GM19099 (cell line): ENCODE measurements around the gene WBP1L.

Source experiments
- POLR2A ChIP-seq: IDR thresholded peaks from 3 replicates; pipeline ENCODE4 v1.6.1; 2011; ENCODE audit warnings: low read depth; ENCODE audit not compliant: insufficient read length; ENCODE audit errors: extremely low read depth

WBP1L gene

DNA sequence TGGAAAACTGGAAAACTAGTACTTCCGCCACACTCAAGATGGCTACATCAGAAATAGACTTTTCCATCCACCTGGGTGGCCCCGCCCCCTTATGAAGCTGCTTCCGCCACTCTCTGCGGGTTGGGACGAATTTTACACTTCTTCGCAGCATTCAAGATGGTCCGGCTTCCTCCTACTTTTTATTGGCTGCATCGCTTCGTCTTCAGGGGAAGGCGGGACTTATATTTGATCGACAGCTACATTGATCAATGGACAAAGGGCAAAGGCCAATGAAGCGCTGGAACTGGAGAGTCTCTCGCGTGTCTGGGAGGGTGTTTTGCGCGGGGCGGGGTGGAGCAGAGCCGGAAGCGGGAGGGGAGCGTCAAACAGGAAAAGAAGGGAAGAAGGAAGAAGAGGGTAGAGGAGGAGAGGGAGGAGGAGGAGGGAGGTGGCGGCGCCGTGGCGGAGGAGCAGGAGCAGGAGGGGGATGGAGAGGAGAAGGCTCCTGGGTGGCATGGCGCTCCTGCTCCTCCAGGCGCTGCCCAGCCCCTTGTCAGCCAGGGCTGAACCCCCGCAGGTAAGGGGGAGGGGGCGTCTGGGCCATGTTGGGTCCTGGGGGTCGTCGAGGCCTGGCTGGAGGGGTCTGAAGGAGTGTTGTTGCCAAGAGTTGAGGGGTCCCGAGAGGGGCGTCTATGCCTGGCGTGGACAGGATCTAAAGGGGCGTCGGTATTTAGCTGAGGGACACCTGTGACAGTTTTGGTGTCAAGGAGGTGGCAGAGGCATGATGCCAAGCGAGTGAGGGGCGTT is at the start of gene WBP1L:
Gene WBP1L (plus strand): TSS at position 361 of the 786 bp plus-strand sequence. CDS start 106 bp downstream, at position 467.
- TF ChIP-seq POLR2A = peak; percentile 63

DNA sequence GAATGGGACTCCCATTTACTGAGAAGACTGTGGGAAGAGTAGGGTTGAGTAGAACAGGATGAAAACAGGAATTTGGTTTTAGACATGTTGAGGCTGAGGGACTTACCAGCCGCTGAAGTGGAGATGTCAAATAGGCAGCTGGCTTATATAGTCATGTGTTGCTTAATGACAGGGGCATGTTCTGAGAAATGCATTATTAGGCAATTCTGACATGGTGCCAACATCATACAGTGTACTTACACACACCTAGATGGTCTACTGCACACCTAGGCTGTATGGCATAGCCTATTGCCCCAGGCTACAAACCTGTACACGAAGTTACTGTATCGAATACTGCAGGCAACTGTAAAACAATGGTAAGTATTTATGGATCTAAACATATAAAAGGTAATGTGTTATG is 47.0 kb upstream of the WBP1L start:
- TF ChIP-seq POLR2A = no peak

DNA sequence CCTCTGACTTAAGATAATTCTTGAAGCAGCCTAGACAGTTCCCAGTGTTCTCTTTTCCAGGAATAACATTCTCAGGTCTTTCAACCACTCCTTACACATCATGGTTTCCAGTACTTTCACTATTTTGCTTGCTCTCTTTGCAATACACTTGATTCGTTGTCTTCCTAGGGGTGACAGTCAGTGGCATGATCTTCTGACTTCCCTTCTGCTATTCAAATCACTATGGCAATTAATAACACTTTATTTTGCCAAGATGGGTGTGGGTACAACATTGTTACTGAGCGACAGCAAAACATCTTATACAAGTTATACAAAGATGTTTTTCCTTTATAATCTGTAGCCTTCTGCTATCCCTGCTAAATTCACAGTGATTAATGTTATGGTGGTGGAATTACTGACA is 44.9 kb upstream of the WBP1L start:
- TF ChIP-seq POLR2A = no peak

DNA sequence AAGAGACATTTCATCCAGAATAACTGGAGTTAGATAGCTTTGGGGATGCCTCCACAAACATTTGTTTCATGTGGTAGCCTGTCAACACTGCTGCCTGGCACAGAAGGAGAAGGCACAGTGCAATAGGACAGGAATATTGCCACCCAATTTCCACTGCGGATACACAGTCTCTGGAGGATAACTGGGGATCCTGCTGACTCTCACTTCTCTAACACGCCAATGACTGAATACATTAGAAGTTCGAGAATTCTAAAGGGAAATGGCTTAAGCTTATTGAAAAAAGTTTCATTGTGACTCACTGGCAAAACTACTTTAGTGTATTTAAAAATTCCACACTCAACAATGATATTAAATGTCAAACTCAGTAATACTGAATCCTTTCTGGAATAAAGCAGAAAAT is 42.5 kb upstream of the WBP1L start:
- TF ChIP-seq POLR2A = no peak

DNA sequence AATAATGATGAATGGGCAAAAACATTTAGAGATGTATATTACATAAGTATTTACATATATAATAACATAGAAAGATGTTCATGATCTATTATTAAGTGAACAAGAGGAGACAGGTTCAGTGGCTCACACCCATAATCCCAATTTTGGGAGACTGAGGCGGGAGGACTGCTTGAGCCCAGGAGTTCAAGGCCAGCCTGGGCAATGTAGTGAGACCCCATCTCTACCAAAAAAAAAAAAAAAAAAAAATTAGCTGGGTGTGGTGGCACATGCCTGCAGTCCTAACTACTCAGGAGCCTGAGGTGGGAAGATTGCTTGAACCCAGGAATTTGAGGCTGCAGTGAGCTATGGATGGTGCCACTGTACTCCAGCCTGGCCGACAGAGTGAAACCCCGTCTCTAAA is 42.0 kb upstream of the WBP1L start:
- TF ChIP-seq POLR2A = no peak

DNA sequence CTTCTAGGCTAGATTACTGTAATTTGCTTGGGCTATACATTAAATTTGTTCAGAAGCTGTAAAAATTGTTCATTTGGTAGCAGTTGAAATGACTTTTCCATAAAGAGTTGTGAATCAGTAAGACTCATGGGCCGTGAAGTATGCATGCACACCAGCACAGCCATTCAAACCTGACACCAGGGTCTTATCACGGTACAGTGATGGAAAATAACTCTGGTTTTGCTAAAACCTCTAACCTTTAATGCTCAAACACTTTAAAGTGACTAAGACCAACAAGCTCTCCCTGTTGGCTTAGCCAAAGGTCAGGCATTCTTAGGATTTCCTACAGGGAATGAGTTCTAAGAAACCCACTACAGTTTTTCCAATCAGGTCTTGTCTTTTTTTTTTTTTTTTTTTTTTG is 41.0 kb upstream of the WBP1L start:
- no peak for TF ChIP-seq POLR2A

DNA sequence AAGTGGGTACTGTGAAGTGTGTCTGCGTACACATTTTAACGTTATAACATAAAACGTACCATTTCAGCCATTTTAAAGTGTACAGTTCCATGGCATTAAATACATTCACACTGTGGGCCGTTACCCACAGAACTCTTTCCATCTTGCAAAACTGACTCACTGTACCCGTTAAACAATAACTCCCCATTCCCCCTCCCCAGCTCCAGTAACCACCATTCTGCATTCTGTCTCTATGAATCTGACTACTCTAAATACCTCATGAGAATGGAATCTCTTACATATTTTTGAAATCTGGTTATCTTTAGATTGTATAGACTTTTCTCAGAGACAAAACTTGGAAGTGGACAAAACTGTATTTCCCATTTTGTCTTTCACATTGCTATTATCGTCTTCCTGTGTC is 38.8 kb upstream of the WBP1L start:
- no peak for TF ChIP-seq POLR2A

DNA sequence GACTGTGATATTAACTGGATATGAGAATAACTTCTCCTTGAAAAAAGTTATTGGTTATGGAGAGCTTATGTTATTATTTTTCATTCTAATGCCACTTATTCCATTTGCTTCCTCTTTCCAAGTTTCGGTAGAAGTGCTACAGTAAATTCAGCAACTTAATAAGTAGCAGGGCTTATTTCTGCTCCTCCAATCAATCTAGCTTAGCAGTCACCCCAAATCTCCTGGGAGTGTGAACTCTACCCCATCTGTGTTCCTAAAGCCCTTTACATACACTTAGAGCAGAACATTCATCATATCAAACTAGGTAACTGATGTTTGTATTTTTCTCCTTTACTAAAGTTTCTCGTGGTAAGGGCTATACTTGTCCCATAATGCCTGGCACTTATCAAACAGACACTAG is 38.2 kb upstream of the WBP1L start:
- TF ChIP-seq POLR2A = no peak

DNA sequence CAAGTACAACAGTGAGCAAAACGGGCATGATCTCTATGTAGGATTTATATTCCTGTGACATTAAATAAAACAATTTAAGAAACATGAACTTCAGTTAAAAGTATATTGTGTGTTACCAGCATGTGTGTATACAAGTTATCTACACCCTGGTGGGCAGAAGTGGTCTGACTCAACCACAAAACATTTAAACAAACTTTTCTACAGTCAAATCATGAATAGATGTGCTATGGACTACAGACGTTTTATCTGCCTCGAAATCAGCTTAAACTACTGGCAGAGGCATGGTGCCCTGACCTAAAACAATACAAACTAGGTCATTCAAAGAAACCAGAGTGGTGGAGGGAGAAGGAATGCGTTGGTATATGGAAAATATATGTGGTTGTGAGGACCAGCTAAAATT is 33.1 kb upstream of the WBP1L start:
- no peak for TF ChIP-seq POLR2A

DNA sequence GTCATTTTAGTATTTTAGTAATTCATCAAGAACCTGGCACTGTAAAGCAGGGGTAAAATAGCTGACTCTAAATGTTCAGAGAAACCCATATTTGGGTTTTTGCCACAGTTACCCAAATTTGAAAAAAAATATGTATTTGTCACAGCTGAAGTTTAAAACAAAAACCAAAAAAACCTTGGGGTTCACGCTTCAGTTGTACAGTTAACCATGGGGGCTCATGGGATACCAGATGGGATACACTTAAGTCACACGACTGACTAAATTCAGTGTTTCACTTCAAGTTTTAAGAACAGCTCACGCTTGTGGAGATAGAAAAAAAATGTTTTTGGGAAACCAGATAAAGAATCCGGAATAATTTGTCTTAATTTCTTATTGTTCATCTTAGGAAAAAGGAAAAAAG is 31.7 kb upstream of the WBP1L start:
- peak; percentile 47 for TF ChIP-seq POLR2A

DNA sequence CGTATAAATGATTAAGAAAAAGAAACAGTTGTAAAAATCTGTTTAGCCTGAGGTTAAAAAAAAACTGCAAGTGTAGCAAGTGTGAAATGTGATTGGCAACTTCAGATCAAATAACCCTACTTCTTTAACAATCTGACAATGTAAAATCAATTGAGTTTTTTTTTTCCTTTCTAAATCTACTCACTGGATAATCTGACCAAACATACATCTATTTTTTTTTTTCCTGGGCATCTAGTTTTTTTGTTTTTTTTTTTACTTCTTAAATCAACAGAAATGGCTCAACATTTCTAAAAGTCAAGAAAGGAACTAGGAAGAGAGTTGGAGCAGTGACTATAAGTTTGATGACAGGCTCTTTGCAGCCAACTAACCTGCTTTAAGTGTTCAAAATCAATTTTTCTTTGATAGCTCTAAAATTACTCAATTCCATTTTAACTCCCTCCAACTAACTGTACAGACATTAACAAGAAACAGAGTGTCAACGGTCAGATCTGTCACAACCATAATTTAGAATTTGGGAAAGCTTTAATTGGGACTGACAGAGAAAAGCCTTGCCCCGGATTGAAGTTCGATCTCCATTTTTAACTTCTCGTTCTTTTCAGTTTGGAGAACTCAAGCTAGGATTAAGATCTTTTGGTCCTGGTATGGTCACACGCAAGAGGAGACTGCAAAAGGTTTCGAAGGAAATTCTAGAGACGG is 30.8 kb upstream of the WBP1L start:
- no peak for TF ChIP-seq POLR2A

DNA sequence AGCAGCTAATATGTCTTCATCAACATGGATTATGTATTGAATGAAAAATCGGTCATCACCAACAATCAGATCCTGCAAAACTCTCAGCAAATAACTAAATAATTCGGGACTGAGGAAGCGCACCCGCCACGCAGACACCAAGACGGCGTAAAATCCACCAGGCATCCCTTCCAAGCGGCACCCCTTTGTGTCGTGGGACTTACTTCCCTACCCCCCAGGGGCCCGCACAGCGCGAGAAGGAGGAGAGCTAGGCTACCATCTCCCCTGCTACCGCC is 30.3 kb upstream of the WBP1L start:
- no peak for TF ChIP-seq POLR2A

DNA sequence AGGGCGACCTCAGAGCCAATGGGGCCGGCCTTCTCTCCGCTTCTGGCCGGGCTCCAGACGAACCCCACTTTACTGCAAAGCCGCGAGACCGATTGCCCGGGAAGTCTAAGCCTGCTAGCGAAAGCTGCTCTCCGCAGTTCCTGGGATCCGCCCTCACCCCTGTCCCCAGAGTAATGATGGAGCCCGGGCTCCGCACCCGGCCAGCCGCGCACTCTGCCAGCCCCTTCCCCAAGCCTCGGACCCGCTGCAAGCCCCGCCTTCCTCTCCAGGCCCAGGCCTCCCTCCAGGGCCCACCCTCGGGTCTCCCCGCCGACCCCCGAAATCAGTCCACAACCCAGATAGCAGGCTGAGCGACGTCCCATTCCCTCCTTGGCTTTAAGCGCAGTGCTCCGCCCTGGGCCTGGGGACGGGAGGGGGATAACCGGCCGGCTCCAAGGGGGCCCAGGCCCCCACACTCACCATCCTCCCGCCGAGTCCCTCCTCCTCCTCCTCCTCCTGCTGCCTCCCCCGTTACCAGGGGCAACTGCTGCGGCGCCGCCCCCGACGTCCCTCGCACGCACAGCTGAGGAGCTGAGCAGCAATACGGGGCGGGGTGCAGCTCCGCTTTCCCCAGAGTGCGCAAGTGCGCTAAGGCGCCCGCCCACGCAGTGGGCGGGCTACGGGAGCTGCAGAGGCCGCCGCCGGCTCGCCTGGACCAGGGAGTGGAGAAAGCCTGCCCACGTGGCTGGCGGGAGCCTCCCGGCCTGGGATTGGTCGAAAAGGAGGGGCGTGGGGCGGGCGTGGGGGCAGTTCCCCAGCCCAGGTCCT is 29.7 kb upstream of the WBP1L start, which contains the start of gene ARL3:
Gene ARL3 (minus strand): TSS at position 584 of the 807 bp plus-strand sequence. CDS start 122 bp downstream, at position 462.
- TF ChIP-seq POLR2A = peak; percentile 34

DNA sequence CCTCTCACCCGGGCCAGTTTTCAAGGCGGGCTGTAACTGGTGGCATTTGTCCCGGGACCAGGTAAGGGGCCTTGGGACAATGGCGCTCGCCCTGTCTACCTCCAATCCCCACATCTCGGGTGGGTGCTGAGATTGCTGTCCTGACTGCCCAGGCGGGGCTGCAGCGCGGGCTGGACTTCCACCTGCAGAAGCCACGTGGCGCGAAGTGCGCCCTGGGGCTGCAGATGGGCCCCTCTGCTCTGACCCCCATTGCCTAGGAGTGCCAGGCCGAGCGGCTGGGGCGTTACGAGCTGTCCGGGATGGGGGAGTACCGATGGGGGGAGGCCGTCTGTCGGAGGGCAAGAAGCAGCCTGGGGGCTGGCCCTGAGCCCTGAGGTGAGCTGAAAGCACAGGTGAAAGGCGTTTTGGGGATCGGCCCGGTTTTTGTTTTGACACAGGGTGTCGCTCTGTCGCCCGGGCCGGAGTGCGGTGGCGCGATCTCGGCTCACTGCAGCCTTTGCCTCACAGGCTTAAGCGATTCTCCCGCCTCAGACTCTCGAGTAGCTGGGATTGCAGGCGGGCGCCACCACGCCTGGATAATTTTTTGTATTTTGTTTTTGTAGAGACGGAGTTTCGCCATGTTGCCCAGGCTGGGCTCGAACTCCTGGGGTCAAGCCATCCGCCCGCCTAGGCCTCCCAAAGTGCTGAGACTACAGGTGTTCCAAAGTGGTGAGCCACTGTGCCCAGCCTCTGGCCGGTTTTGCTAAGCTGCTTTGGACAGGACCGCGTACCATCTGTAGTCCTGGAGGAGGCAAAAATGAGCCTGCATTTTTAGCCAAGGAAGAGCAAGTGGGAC is 28.9 kb upstream of the WBP1L start, which contains the start of gene SFXN2:
Gene SFXN2 (plus strand): TSS at position 16 of the 835 bp plus-strand sequence. CDS start 12,001 bp downstream, outside the sequence.
- TF ChIP-seq POLR2A = peak; percentile 75

DNA sequence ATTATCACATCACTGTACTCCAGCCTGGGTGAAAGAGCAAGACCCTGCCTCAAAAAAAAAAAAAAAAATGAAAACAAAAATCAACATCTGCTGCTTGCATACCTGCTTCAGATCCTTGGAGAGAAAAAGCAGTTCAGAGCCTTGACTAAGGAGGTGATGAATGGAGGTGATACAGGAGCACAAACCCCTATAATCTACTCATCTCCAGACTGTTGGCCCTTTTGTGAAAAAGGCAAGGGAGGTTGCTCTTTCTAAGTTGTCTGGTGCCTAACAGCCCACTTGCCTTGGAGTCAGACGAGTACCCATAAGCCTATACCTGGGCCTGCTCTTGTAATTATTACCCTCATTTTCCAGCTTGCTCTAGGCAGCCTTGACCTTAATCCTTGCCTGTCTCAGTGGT is 27.9 kb upstream of the WBP1L start:
- TF ChIP-seq POLR2A = no peak
